ENCODE measurements around the gene TCIRG1.

- TF ChIP-seq CTCF (IDR thresholded peaks at IDR 0.05) (no peak), POLR2A (IDR thresholded peaks at IDR 0.05) (no peak)
Measured at GRCh38 chr11:68006606-68007166, 32.1 kb upstream of the TCIRG1 start.

All from adrenal gland (tissue), 5 donors.